Activated CD4-positive, alpha-beta T cell treated with anti-CD3 and anti-CD28 coated beads for 48 hours (primary cell): ENCODE data around the gene ERC2.
"Not testable (repeated sequence)": the region's sequence is repeated elsewhere in the genome, so short reads cannot be mapped to it uniquely, and the experiment has no call there.

Source experiments
- DNase-seq: peaks from one replicate; pipeline ENCODE4 v3.0.0-alpha.2; 2020

The ERC2 gene

GRCh38 chr3:56113908-56114307 is 354.4 kb downstream of the ERC2 start:
- no peak for DNase-seq

- no peak for DNase-seq
Measured at GRCh38 chr3:56113231-56113630, 355.0 kb downstream of the ERC2 start.

GRCh38 chr3:56111606-56112304 is 356.5 kb downstream of the ERC2 start:
- DNase-seq, result no peak

GRCh38 chr3:56110886-56111285 is 357.4 kb downstream of the ERC2 start:
- DNase-seq, result no peak

GRCh38 chr3:56107157-56107556 is 361.1 kb downstream of the ERC2 start:
- no peak for DNase-seq

GRCh38 chr3:56102032-56102431 is 366.2 kb downstream of the ERC2 start:
- DNase-seq, result no peak

- no peak for DNase-seq
Measured at GRCh38 chr3:56101576-56101975, 366.7 kb downstream of the ERC2 start.

- no peak for DNase-seq
Measured at GRCh38 chr3:56096999-56097398, 371.3 kb downstream of the ERC2 start.

GRCh38 chr3:56094170-56094569 is 374.1 kb downstream of the ERC2 start:
- DNase-seq, result no peak

- DNase-seq, result no peak
Measured at GRCh38 chr3:56089739-56090138, 378.5 kb downstream of the ERC2 start.

- no peak for DNase-seq
Measured at GRCh38 chr3:56087451-56088053, 380.7 kb downstream of the ERC2 start.

- DNase-seq, result no peak
Measured at GRCh38 chr3:56086355-56086754, 381.9 kb downstream of the ERC2 start.

GRCh38 chr3:56081246-56081645 is 387.0 kb downstream of the ERC2 start:
- DNase-seq, result no peak

- no peak for DNase-seq
Measured at GRCh38 chr3:56076746-56077145, 391.5 kb downstream of the ERC2 start.

- no peak for DNase-seq
Measured at GRCh38 chr3:56075089-56075488, 393.2 kb downstream of the ERC2 start.

GRCh38 chr3:56069766-56070165 is 398.5 kb downstream of the ERC2 start:
- DNase-seq, result no peak

- not testable (repeated sequence) for DNase-seq
Measured at GRCh38 chr3:56066405-56066804, 401.9 kb downstream of the ERC2 start.

GRCh38 chr3:56064684-56065083 is 403.6 kb downstream of the ERC2 start:
- DNase-seq, result no peak

GRCh38 chr3:56061279-56061626 is 407.0 kb downstream of the ERC2 start:
- DNase-seq, result no peak

GRCh38 chr3:56060521-56061278 is 407.6 kb downstream of the ERC2 start:
- no peak for DNase-seq

- DNase-seq, result no peak
Measured at GRCh38 chr3:56059731-56060130, 408.5 kb downstream of the ERC2 start.

GRCh38 chr3:56055951-56056350 is 412.3 kb downstream of the ERC2 start:
- DNase-seq, result no peak

- no peak for DNase-seq
Measured at GRCh38 chr3:56055546-56055945, 412.7 kb downstream of the ERC2 start.

GRCh38 chr3:56054844-56055243 is 413.4 kb downstream of the ERC2 start:
- no peak for DNase-seq
